NCI-H69 (cell line): ENCODE data around the gene TMX2.

Experiments used
- DNase-seq: peaks from one replicate; lab custom pipeline; 2025; lab: John Stamatoyannopoulos, UW

TMX2 gene

GRCh38 chr11:57764972-57765371, 52.6 kb downstream of the TMX2 start:
- no peak for DNase-seq

- no peak for DNase-seq
Observed at GRCh38 chr11:57770793-57771192, 58.4 kb downstream of the TMX2 start.

- DNase-seq, result no peak
Observed at GRCh38 chr11:57771365-57771764, 59.0 kb downstream of the TMX2 start.

GRCh38 chr11:57772562-57772961, 60.2 kb downstream of the TMX2 start:
- DNase-seq, result no peak

- no peak for DNase-seq
Observed at GRCh38 chr11:57773026-57773598, 60.7 kb downstream of the TMX2 start.

GRCh38 chr11:57775491-57775890, 63.1 kb downstream of the TMX2 start:
- no peak for DNase-seq

- DNase-seq, result peak; percentile 55
Observed at GRCh38 chr11:57776031-57776521, 63.7 kb downstream of the TMX2 start.

- DNase-seq, result no peak
Observed at GRCh38 chr11:57776577-57777210, 64.3 kb downstream of the TMX2 start.

GRCh38 chr11:57777969-57778317, 65.5 kb downstream of the TMX2 start:
- DNase-seq, result peak; percentile 68

GRCh38 chr11:57778318-57779037, 66.1 kb downstream of the TMX2 start:
- peak; percentile 70 for DNase-seq

GRCh38 chr11:57779276-57779675, 66.9 kb downstream of the TMX2 start:
- no peak for DNase-seq

GRCh38 chr11:57781529-57781943, 69.1 kb downstream of the TMX2 start:
- no peak for DNase-seq

GRCh38 chr11:57785072-57785471, 72.7 kb downstream of the TMX2 start:
- DNase-seq, result no peak

GRCh38 chr11:57786436-57786835, 74.0 kb downstream of the TMX2 start:
- no peak for DNase-seq

GRCh38 chr11:57787006-57787604, 74.7 kb downstream of the TMX2 start:
- no peak for DNase-seq

GRCh38 chr11:57787920-57788702, 75.7 kb downstream of the TMX2 start:
- DNase-seq, result peak; percentile 36

GRCh38 chr11:57788703-57789088, 76.3 kb downstream of the TMX2 start:
- no peak for DNase-seq
